ENCODE results near the gene ZFAND3. TPM values are rescaled to one million over a fixed set of nuclear protein-coding genes. Genes with fewer than 3 reads are reported as not detected.

Gene ZFAND3
- total RNA-seq, 1 experiment from 2014 or later: 107 TPM

DNA sequence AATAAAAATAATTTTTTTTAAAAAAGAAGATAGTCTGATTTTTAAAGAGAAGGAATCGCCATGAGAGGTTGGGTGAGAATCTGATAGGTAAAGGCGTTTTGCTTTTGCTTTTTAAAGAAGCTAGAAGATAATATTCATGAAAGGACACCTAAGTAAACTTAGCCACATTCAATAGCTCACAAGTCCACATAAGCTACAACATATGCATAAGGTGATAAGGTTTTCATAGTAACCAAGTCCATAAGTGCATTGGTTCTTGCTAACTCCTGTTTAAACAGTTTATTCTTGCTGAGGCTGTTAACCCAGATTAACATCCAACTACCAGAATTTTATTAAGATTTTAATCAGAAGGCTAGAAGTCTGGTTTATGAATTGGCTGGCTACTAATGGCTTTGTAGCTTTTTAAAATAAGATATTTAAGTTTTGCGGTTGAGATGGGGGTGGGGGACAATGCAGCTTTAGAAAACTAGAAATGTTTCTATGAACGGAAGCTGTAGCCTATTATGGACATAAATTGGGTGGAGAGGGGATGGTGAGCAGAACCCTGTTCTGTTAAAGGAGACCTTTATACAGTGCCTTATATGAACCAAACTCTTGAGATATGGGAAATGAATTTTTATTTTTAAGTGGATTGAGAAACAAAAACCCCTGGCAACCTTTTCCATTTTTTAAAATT is 235.1 kb downstream of the ZFAND3 start:
- Histone ChIP-seq H3K9me3 (no peaks in the 10 kb centered on the region), H3K36me3 (ENCODE audit: control insufficient read depth, insufficient read depth, low read length) (no peaks in the 10 kb centered on the region), H3K4me1 (no peaks in the 10 kb centered on the region), H3K4me3 (ENCODE audit: low read depth, low read length) (no peak overlapping the region), H3K27me3 (replicated peaks; ENCODE audit: control insufficient read depth, insufficient read depth, low read length) (no peaks in the 10 kb centered on the region)
- DNase-seq: no peak
- TF ChIP-seq, protein P1, sequence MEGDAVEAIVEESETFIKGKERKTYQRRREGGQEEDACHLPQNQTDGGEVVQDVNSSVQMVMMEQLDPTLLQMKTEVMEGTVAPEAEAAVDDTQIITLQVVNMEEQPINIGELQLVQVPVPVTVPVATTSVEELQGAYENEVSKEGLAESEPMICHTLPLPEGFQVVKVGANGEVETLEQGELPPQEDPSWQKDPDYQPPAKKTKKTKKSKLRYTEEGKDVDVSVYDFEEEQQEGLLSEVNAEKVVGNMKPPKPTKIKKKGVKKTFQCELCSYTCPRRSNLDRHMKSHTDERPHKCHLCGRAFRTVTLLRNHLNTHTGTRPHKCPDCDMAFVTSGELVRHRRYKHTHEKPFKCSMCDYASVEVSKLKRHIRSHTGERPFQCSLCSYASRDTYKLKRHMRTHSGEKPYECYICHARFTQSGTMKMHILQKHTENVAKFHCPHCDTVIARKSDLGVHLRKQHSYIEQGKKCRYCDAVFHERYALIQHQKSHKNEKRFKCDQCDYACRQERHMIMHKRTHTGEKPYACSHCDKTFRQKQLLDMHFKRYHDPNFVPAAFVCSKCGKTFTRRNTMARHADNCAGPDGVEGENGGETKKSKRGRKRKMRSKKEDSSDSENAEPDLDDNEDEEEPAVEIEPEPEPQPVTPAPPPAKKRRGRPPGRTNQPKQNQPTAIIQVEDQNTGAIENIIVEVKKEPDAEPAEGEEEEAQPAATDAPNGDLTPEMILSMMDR (IDR thresholded peaks at IDR 0.05; ENCODE audit: insufficient read depth in 1 of 2, low read depth in 1 of 2, low read length in 1 of 2, severe bottlenecking in 1 of 2, unreplicated experiment in 1 of 2): no peak
- Mint-ChIP-seq H3K27ac (ENCODE audit: unreplicated experiment) (no peak overlapping the region), H3K4me1 (ENCODE audit: low read depth, unreplicated experiment) (peaks cover 14% of the 10 kb centered on the region), H3K9me3 (ENCODE audit: unreplicated experiment) (no peaks in the 10 kb centered on the region), H3K27me3 (ENCODE audit: insufficient read depth, unreplicated experiment) (no peaks in the 10 kb centered on the region), H3K36me3 (ENCODE audit: insufficient read depth, unreplicated experiment) (peaks cover 13% of the 10 kb centered on the region), H3K4me3 (ENCODE audit: unreplicated experiment) (no peak overlapping the region)
- ChIA-PET CTCF (interaction anchor here (0.5 to 0.6 kb wide), 3 partner anchors 443 to 894 kb away, joined by 3 to 6 read pairs (median 5); partner anchors contain the start of gene RNF8), POLR2A (interaction anchor here (0.6 to 0.7 kb wide), 3 partner anchors 37 to 649 kb away, joined by 3 to 7 read pairs (median 3); no protein-coding TSS in a partner anchor)
- BruUV-seq (replicated peaks): no TSS peak
- intact Hi-C loops (cut with micrococcal nuclease; ENCODE audit: unreplicated experiment): no loop called here

DNA sequence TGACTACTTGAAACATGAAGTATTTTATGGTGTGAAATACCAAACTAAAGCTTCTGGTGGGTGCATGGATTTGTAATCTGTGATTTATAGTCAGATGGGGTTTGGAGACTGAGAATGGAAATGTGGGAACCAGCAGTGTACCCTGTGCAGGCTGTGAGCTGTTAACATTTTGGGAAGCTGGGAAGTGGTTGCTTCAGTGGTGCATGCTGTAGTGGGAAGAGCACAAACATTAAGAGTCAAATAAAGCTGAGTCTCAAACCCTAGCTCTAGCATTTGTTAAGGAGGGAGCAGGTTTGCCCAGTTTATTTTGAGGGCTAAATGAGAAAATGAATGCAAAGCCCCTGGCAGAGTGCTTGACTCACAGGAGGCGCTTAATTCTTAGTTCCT is 235.7 kb downstream of the ZFAND3 start:
- no peaks in the 10 kb centered on the region for H3K36me3 ChIP-seq (ENCODE audit: control insufficient read depth, insufficient read depth, low read length)
- CTCF ChIA-PET: no interaction called here
- intact Hi-C loops (cut with micrococcal nuclease; ENCODE audit: unreplicated experiment): no loop called here
- H3K4me3 ChIP-seq (ENCODE audit: low read depth, low read length): no peak overlapping the region
- Mint-ChIP-seq H3K4me3 (ENCODE audit: unreplicated experiment) (no peak overlapping the region), H3K4me1 (ENCODE audit: low read depth, unreplicated experiment) (peaks cover 14% of the 10 kb centered on the region), H3K9me3 (ENCODE audit: unreplicated experiment) (no peaks in the 10 kb centered on the region), H3K27ac (ENCODE audit: unreplicated experiment) (no peak overlapping the region), H3K36me3 (ENCODE audit: insufficient read depth, unreplicated experiment) (peaks cover 13% of the 10 kb centered on the region), H3K27me3 (ENCODE audit: insufficient read depth, unreplicated experiment) (no peaks in the 10 kb centered on the region)
- no peak for DNase-seq
- TF ChIP-seq, protein P1 (IDR thresholded peaks at IDR 0.05; ENCODE audit: insufficient read depth in 1 of 2, low read depth in 1 of 2, low read length in 1 of 2, severe bottlenecking in 1 of 2, unreplicated experiment in 1 of 2): no peak
- H3K9me3 ChIP-seq: no peaks in the 10 kb centered on the region
- H3K27me3 ChIP-seq (replicated peaks; ENCODE audit: control insufficient read depth, insufficient read depth, low read length): no peaks in the 10 kb centered on the region
- no peaks in the 10 kb centered on the region for H3K4me1 ChIP-seq
- POLR2A ChIA-PET: no interaction called here
- no TSS peak for BruUV-seq (replicated peaks)

DNA sequence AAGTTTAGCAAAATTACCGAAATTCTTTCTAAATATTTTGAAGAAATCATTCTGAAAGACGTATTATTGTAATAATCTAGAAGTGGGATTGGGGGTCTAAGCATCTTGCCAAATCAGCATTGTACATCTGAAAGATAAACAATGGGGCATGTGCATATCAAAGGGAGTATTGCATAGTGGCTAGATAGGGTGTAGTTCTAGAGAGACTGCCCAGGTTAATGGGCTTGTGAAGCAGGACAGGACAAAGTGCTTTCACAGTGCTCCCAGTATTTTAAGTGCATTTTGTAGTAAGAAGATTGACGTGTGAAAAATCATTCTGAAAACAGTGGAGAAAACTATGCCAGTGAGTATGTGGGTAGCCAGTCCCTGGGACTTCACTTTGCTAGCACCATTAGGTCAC is 236.8 kb downstream of the ZFAND3 start:
- DNase-seq: no peak
- Histone ChIP-seq H3K4me1 (no peaks in the 10 kb centered on the region), H3K9me3 (no peaks in the 10 kb centered on the region), H3K36me3 (ENCODE audit: control insufficient read depth, insufficient read depth, low read length) (no peaks in the 10 kb centered on the region), H3K27me3 (replicated peaks; ENCODE audit: control insufficient read depth, insufficient read depth, low read length) (no peaks in the 10 kb centered on the region), H3K4me3 (ENCODE audit: low read depth, low read length) (no peak overlapping the region)
- CTCF ChIA-PET: no interaction called here
- Mint-ChIP-seq H3K4me3 (ENCODE audit: unreplicated experiment) (no peak overlapping the region), H3K9me3 (ENCODE audit: unreplicated experiment) (no peaks in the 10 kb centered on the region), H3K36me3 (ENCODE audit: insufficient read depth, unreplicated experiment) (peaks cover 17% of the 10 kb centered on the region), H3K27me3 (ENCODE audit: insufficient read depth, unreplicated experiment) (no peaks in the 10 kb centered on the region), H3K27ac (ENCODE audit: unreplicated experiment) (no peak overlapping the region), H3K4me1 (ENCODE audit: low read depth, unreplicated experiment) (peaks cover 14% of the 10 kb centered on the region)
- BruUV-seq (replicated peaks): no TSS peak
- intact Hi-C loops (cut with micrococcal nuclease; ENCODE audit: unreplicated experiment): no loop called here
- TF ChIP-seq, protein P1 (IDR thresholded peaks at IDR 0.05; ENCODE audit: insufficient read depth in 1 of 2, low read depth in 1 of 2, low read length in 1 of 2, severe bottlenecking in 1 of 2, unreplicated experiment in 1 of 2): no peak
- POLR2A ChIA-PET: no interaction called here

Measured in Caco-2 (cell line).